ENCODE data around the gene MAP4K4. TPM values are rescaled to one million over a fixed set of nuclear protein-coding genes. Genes with fewer than 3 reads are reported as not detected.

The MAP4K4 gene
- total and polyA plus RNA-seq, 2 experiments from 2014 or later = 20.3 to 115 TPM

DNA sequence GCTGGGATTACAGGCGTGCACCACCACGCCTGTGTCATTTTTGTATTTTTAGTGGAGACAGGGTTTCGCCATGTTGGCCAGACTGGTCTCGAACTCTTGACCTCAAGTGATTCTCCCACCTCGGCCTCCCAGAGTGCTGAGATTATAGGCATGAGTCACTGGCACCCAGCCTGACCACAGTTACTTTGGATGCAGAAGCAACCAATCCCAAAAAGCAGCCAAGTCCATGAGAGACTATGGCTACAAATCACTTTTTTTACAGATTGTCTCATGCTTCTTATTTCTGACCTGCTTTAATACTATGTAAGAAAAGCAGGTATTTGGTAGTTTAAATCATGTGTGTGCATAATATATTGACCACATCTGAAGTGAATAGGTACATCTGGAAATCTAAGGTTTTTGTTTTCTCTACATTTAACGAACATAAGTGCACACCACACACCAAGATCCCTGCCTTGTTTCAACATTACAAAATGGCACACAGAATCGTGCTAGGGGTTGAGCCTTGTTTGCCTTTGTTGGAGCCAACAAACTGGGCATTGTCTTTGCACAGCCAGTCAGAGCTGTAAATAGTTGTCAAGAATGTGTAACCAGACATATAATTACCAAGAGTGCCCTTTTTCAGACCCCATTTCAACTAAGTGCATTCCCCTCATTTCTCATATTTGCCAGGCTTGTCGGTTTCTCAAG is 18.3 kb upstream of the MAP4K4 start:
- Histone ChIP-seq H3K4me3 (no peak overlapping the region), H3K9ac (no peak overlapping the region), H3K9me3 (ENCODE audit: low read depth) (no peaks in the 10 kb centered on the region), H3K9me2 (ENCODE audit: insufficient read depth) (no peaks in the 10 kb centered on the region), H3K27ac (no peak overlapping the region), H3K27me3 (replicated peaks; ENCODE audit: insufficient read depth) (no peaks in the 10 kb centered on the region), H3F3A (ENCODE audit: insufficient read depth) (no peaks in the 10 kb centered on the region), H4K20me1 (ENCODE audit: insufficient read depth) (no peaks in the 10 kb centered on the region), H3K79me2 (ENCODE audit: insufficient read depth) (no peaks in the 10 kb centered on the region), H3K36me3 (ENCODE audit: low read depth) (no peaks in the 10 kb centered on the region), H2AFZ (no peak overlapping the region), H3K4me1 (ENCODE audit: insufficient read depth) (peaks cover 12% of the 10 kb centered on the region; the same call in 1 of the 2 replicates), H3K4me2 (ENCODE audit: unreplicated experiment) (no peak overlapping the region)
- DNase-seq = peak; percentile 79
- in situ Hi-C loops (cut with MboI) = no loop called here
- WGBS, 2 experiments (ENCODE audit: low coverage in 1 of 2, low lambda C conversion rate in 2 of 2, missing lambda C conversion rate in 2 of 2) = 68 to 70% methylated on average over 8 of the region's 8 CpGs
- TF ChIP-seq EZH2phosphoT487 (IDR thresholded peaks at IDR 0.05; ENCODE audit: insufficient read depth, low read depth) (no peak), EZH2 (IDR thresholded peaks at IDR 0.05; ENCODE audit: insufficient read depth, poor library complexity, severe bottlenecking) (no peak)

DNA sequence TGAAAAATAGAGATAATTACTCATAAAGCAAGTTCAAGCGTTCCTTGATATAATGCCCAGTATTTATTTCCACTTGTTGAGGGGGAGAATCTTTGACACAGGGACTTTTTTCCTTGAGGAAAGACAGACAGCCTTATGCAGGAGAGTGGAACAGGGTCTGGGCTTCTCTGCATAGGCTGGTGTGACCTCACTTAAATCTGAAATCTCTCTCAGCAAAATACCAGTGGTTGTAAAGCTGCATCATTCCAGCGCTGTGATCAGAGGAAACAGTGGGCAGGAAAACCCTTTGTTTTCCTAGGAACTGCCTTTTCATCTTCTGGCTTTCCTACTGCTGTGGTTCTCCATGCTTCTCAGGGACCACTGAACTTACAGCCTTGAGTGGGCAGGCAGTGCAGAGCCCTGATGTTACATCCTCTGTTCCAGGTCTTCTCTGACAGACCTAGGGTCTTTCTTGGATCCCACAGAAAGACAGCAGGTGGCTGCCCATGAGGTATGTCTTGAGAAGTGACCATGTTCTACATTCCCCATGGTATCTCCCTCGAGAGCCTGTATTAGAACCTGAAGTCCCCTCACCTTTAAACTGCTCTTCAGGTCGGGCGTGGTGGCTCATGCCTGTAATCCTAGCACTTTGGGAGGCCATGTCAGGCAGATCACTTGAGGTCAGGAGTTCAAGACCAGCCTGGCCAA is 17.6 kb upstream of the MAP4K4 start:
- Histone ChIP-seq H3K9me2 (ENCODE audit: insufficient read depth) (no peaks in the 10 kb centered on the region), H2AFZ (no peak overlapping the region), H3K27me3 (replicated peaks; ENCODE audit: insufficient read depth) (no peaks in the 10 kb centered on the region), H3K4me2 (ENCODE audit: unreplicated experiment) (no peak overlapping the region), H3K27ac (no peak overlapping the region), H3K9ac (no peak overlapping the region), H3K4me3 (no peak overlapping the region), H4K20me1 (ENCODE audit: insufficient read depth) (no peaks in the 10 kb centered on the region), H3K9me3 (ENCODE audit: low read depth) (no peaks in the 10 kb centered on the region), H3K36me3 (ENCODE audit: low read depth) (no peaks in the 10 kb centered on the region), H3F3A (ENCODE audit: insufficient read depth) (no peaks in the 10 kb centered on the region), H3K79me2 (ENCODE audit: insufficient read depth) (no peaks in the 10 kb centered on the region), H3K4me1 (ENCODE audit: insufficient read depth) (peaks cover 12% of the 10 kb centered on the region; the same call in 1 of the 2 replicates)
- WGBS, 2 experiments (ENCODE audit: low coverage in 1 of 2, low lambda C conversion rate in 2 of 2, missing lambda C conversion rate in 2 of 2) = 92% methylated on average over 5 of the region's 5 CpGs
- TF ChIP-seq EZH2 (IDR thresholded peaks at IDR 0.05; ENCODE audit: insufficient read depth, poor library complexity, severe bottlenecking) = no peak
- TF ChIP-seq EZH2phosphoT487 (IDR thresholded peaks at IDR 0.05; ENCODE audit: insufficient read depth, low read depth) = no peak
- no peak for DNase-seq
- in situ Hi-C loops (cut with MboI) = no loop called here

DNA sequence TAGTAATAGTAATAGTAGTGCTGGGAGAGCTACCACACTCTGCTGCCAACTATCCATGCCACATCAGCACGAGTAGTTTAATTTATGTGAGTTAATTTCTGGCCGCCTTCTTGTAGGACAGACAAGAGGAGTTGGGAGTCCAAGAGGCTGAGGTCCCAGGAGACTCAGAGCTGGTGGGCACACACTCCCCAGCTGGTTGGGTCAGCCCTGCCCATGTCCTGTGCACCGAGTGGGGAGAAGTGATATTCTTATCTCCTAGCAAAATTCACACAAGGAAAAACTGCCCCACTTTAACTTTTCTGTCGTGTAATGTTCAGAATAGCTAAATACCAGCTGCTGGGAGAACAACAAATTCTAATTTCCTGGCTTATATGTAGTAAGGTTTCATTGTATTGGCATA is 15.2 kb upstream of the MAP4K4 start:
- H3K79me2 ChIP-seq (ENCODE audit: insufficient read depth) = no peaks in the 10 kb centered on the region
- no peaks in the 10 kb centered on the region for H3K27me3 ChIP-seq (replicated peaks; ENCODE audit: insufficient read depth)
- no peak overlapping the region for H2AFZ ChIP-seq
- H3K4me2 ChIP-seq (ENCODE audit: unreplicated experiment) = no peak overlapping the region
- WGBS, 2 experiments (ENCODE audit: low coverage in 1 of 2, low lambda C conversion rate in 2 of 2, missing lambda C conversion rate in 2 of 2) = 47 to 58% methylated on average over 4 of the region's 4 CpGs
- no peak overlapping the region for H3K9ac ChIP-seq
- in situ Hi-C loops (cut with MboI) = no loop called here
- no peaks in the 10 kb centered on the region for H3K36me3 ChIP-seq (ENCODE audit: low read depth)
- no peaks in the 10 kb centered on the region for H3F3A ChIP-seq (ENCODE audit: insufficient read depth)
- no peak overlapping the region for H3K4me3 ChIP-seq
- no peak overlapping the region for H3K27ac ChIP-seq
- no peak for DNase-seq
- TF ChIP-seq EZH2 (IDR thresholded peaks at IDR 0.05; ENCODE audit: insufficient read depth, poor library complexity, severe bottlenecking) (no peak), EZH2phosphoT487 (IDR thresholded peaks at IDR 0.05; ENCODE audit: insufficient read depth, low read depth) (no peak)
- peaks cover 12% of the 10 kb centered on the region; the same call in 1 of the 2 replicates for H3K4me1 ChIP-seq (ENCODE audit: insufficient read depth)
- no peaks in the 10 kb centered on the region for H3K9me2 ChIP-seq (ENCODE audit: insufficient read depth)
- H3K9me3 ChIP-seq (ENCODE audit: low read depth) = no peaks in the 10 kb centered on the region
- H4K20me1 ChIP-seq (ENCODE audit: insufficient read depth) = no peaks in the 10 kb centered on the region

DNA sequence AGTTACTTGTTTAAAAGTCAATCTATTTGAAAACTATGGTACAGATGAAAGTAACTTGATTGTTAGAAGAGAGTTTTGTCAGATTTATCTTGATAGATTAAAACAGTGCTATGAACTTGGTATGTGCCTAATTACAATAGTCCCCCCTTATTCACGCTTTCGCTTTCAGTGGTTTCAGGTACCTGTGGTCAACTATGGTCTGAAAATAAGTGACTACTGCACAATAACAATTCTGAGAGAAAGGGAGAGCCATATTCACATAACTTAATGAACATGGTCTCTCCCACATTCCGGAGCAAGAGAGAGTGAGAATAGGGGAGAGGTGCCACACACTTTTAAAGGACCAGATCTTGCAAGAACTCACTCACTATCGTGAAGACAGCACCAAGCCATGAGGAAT is 13.2 kb upstream of the MAP4K4 start:
- Histone ChIP-seq H3K27me3 (replicated peaks; ENCODE audit: insufficient read depth) (no peaks in the 10 kb centered on the region), H3K27ac (no peak overlapping the region), H3K9me2 (ENCODE audit: insufficient read depth) (no peaks in the 10 kb centered on the region), H3K79me2 (ENCODE audit: insufficient read depth) (no peaks in the 10 kb centered on the region), H3K4me1 (ENCODE audit: insufficient read depth) (0 out of 2 replicates have a peak, but pooled peaks cover 5% of the 10 kb centered on the region), H3K9ac (no peak overlapping the region), H3K4me3 (no peak overlapping the region), H3K4me2 (ENCODE audit: unreplicated experiment) (no peak overlapping the region), H4K20me1 (ENCODE audit: insufficient read depth) (no peaks in the 10 kb centered on the region), H3F3A (ENCODE audit: insufficient read depth) (no peaks in the 10 kb centered on the region), H3K36me3 (ENCODE audit: low read depth) (no peaks in the 10 kb centered on the region), H2AFZ (no peak overlapping the region), H3K9me3 (ENCODE audit: low read depth) (no peaks in the 10 kb centered on the region)
- no peak for DNase-seq
- WGBS, 2 experiments (ENCODE audit: low coverage in 1 of 2, low lambda C conversion rate in 2 of 2, missing lambda C conversion rate in 2 of 2) = 74 to 76% methylated on average over 4 of the region's 4 CpGs
- in situ Hi-C loops (cut with MboI) = no loop called here
- TF ChIP-seq EZH2 (IDR thresholded peaks at IDR 0.05; ENCODE audit: insufficient read depth, poor library complexity, severe bottlenecking) (no peak), EZH2phosphoT487 (IDR thresholded peaks at IDR 0.05; ENCODE audit: insufficient read depth, low read depth) (no peak)

Data from GM23248 (cell line).